Fibroblast of skin of right quadriceps (primary cell): ENCODE measurements around the gene NRP2.
A peak's percentile ranks its signal among the peaks of the same experiment; 100 is the strongest.

ENCODE experiments used
- DNase-seq: peaks from one replicate; pipeline ENCODE4 v3.0.0-alpha.2; 2013

NRP2 gene

DNA sequence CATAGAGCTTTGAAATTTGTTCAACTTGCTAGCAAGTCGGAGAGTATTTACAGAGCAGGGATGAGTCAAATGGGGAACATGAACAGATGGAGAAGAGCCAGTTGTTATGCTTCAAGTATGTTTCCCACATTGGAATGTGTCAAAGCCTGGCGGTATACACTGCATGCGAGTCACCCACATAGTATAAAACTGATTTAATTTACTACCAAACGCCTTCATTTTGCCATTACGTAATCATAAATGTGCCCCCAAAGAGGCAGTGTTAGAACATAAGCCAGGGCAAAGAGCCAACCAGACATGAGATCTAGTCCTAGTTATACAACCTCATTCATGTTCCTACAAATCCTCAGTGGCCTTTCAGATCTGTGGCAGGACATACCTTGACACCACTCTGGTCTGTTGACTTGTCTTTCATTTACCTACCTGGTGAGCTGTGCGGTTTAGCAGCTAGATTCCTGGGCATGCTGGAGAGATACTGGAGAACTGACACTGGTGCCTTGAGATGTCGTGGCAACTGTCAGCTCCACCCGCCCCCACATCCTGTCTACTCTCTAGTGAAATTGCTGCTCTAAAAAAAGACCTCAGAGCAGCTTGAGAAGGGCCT is 21.7 kb upstream of the NRP2 start:
- DNase-seq, result peak; percentile 99

DNA sequence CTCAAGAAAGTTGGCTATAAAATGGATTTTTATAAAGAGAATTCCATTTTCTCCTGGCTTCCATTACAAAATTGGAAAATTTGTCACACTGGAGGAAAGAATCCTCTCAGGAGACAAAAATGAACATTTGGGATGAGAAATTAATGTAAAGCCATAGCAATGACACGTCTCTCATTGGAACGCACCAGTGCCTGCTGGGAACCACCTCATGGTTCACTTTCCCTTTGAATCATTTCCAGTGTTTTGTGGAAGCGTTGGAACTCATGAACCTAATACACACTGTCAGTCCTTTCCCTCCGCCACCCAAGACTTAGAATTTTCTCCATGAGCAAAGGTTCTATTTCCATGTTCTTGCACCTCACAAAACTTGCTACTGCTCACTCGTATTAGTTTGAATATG is 21.0 kb upstream of the NRP2 start:
- peak; percentile 56 for DNase-seq

DNA sequence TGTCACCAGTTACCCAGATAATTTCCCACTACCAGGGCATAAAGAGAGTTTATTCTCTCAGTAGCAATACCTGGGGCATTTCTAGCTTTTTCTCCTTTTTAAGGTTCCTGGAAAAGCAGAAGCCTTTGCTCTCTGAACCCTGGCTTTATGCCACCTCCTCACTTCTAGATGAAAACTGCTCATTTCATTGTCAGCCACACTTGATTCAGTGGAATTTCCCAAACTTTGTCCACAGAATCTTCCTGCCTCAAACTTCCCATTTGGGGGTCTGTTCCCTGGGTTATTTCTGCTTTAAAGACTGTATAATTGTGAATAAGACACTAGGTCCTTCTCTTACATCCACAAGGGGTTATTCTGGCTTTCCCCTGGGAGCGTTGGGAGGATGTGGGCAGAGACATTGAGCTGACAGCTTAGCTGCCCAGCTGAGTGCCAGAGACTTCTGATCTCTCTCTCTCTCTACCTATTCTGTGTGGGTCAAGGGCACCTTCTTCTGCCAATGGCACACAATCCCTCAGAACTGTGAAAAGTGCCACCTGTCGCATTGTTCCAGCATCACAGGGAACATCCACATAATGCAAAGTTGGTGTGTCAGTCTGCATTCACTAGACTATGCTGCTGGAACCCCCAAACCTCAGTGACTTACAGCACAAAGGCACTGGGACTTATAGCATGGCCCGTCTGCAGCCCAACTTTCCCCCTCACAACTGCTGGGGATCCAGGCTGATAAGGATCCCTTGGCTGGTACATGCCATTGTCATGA is 19.9 kb upstream of the NRP2 start:
- no peak for DNase-seq

DNA sequence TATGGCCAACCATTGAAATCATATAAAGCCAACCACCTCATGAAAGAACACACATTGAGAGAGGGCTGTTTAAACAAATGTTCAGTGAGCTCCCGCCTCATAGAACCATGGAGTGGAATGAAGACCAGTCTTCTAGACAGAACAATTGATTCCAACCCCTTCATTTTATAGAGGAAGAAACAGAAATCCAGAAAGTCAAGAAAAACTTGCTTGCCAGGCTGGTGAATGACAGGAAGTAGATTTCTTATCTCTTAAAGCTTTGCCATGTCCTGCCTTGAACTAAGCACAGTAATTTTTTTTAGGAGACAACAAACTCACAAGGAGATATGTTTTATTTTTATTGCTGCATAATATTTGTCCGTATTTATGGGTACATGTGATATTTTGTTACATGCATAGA is 16.5 kb upstream of the NRP2 start:
- no peak for DNase-seq

DNA sequence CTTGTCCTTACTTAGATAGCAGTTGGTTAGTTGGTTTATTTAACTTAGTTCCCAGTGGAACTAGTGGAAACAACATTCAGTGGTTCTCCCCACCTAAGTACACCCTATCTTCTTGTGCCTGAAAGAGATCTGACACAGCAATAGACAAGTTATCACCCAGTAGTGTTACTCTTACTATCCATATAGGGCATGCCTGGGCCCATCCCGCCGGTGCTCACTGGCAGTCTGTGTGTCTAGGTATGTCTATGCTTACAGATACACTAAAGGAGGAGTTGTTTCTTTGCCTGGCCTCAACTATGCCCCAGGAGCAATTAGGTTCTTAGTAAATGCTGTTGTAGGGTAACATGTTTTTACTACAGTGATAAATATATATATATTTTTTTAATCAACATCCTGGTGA is 12.0 kb upstream of the NRP2 start:
- DNase-seq, result no peak

DNA sequence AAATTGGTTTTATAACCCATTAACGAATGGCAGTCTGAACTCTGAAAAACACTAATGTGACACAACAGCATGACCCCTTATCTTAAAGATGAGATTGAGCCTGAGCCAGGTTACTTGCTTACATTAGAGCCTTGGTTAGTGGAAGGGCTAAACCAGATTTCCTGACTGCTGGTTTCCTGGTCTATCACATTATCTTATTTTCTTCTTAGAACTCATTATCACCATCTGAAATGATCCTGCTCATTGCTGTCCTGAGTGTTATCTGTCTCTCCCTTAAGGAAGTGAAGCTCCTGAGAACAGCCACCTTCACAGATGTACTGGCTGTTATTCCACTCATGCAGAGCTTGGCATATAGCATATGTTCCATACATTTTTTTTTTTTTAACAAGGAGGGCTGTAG is 9.0 kb upstream of the NRP2 start:
- no peak for DNase-seq

DNA sequence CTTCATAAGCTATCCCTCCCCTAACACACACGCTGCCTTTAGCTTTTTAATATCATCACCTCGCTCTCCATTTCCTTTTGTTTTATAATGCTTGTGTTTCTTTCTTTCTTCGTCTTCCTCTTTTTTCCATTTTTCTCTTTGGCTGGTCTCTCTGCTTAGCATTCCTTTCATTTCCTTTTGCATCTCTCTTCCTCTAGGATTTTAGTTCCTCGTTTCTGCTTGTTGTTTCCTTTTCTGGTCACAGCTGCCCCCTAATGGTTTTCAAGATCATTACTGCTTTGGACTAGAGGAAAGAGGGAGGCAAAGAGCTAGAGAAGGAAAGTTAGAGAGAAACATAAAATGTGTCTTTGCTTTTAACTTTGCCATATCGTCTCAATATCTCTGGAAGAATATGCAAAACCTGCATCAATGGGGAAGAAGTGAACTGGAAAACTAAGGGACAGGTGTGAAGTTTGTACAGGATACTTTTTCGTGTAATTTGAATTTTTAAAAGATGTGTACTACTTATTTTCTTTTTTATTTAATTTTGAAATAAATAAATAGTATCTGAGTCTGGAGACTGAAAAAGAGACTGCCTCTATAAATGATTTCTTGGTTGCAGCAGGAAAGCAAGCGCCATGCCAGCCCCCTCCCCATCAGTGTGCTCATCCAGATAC is 6.3 kb upstream of the NRP2 start:
- DNase-seq, result peak; percentile 81

DNA sequence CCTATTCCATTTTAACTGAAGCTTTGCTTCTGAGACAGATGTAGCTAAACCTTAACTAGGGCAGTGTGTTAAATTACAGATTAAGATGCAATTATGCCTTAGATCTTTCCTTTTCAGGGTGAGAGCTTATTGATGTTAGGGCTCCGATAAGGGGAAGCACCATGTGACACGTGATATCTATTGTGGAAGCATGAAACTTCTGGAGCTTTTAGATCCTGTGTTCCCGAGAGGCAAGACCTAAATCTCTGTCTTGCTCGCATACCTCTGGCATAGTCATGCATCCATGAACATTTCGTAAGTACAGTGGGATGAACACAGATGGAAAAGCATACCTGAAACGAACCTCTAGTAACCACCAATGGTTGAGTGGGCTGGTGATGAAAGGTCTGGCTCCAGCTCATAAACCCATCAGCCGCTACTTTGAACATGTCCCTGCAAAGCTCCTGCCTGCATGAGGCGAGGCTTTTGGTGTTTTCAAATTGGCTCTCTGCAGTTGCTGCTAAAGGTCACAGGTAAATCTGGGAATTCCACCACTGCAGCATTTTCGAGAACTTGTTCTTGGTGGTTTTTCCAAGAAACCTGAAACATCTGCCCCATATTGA is 3.7 kb upstream of the NRP2 start:
- no peak for DNase-seq

DNA sequence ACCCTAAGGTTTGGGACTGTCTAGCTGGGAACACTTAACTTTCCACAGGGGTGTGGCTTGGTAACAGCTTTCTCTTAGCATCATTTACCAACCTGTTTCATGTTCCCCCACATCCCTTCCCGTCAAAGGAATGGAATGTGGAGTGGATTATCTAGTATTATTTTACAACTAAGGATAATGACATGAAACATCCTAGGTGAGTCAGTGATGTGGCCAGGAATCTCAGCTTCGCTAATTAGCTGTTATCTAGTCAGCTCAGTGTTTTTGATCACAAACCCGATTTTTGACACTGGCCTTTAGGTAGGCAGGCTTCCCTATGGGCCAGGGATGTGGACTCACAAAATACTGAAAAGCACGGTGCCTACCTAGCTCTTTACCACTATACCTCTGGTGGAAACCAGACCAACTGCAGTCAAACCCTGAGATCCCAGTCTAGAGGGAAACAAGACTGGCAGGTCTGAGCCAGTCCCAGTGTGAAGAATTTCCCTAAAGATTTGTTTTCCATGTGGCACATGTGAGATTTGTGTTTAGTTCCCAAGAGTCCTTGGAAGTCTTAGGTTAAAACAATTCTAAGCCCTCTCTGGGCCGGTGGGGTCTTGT is 2.8 kb upstream of the NRP2 start:
- no peak for DNase-seq

DNA sequence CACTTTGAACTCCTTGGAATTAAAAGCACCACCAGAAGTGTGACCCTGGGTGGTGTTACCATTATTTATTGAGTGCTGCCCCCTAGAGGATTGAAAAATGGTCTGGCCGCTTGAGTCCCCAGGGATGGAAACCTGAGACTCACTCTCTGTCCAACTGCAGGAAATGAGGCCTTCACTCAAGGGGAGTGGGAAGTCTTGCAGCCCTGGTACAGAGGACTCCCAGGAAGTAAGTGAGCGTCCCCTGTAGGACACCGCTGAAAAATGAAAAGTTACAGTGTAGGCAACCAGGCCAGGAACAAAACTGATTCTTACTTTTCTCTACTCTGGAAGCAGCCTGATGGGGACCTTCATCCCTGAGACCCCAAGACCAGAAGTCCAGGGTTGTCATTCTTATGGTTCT is 2.2 kb upstream of the NRP2 start:
- peak; percentile 95 for DNase-seq

DNA sequence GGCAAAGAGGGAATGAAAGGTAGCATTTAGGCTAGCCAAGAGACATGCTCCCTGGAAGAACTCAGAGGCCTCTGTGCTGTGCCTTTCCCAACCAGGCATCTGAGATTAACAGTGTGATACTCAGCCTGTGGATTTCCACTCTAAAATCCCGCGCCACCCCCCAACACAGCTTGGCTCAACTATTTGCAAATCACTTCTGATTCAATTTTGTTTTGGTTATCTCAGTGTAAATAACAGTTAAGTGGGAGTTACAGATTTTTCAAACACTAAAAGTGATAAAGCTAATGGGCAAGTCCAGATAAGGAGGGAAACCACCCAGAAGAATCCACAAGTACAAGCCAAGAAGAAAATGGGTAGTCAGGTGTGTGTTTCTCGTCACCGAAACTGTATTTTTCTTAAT is 1.4 kb upstream of the NRP2 start:
- DNase-seq, result no peak

DNA sequence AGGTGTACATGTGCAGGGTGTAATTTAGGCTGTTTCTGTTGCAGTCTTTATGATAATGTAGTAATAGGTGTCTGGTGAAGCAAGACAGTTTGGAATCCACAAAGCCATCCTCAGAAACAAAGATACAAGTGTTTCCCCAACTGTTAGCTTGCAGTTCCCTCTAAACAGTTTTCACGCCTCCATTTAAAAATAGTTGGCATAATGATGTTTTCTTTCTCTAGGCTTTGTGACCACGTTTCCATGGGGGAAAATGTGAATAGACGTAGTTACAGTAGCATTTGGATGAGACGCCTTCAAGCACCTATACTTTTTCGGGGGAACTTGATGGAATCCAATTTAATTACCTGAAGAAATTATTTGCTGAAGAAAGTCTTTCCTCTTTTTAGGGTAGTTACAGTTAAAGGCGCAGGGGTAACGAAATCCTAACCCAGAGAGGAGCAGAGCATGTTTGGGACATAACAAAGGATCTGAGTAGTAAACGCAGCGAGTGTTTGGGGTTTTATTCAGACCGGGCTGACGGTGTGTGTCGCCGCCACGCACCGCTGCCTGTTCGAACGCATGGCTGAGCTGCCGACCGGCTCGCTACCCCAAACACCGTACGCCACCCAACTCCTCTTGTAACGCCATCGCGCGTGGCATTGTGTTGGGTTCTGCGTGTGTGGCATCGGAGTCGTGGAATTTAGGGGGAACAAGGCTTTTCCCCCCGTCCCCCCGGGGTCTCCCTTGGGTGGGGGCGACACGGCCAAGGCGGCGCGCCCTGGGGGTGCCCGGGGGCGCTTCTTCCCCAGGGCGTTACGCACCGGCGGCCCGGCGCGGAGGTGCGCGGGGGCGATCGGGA is 681 bp upstream of the NRP2 start:
- DNase-seq, result no peak

DNA sequence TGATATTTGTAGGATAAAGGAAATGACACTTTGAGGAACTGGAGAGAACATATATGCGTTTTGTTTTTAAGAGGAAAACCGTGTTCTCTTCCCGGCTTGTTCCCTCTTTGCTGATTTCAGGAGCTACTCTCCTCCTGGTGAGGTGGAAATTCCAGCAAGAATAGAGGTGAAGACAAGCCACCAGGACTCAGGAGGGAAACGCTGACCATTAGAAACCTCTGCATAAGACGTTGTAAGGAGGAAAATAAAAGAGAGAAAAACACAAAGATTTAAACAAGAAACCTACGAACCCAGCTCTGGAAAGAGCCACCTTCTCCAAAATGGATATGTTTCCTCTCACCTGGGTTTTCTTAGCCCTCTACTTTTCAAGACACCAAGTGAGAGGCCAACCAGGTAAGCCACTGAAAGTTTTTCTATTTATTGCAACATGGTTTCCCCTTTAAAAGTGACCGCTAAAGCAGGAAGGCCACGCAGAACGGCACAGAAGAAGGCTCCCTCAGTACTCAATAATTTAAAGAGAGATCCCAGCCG is 735 bp downstream of the NRP2 start:
- no peak for DNase-seq

DNA sequence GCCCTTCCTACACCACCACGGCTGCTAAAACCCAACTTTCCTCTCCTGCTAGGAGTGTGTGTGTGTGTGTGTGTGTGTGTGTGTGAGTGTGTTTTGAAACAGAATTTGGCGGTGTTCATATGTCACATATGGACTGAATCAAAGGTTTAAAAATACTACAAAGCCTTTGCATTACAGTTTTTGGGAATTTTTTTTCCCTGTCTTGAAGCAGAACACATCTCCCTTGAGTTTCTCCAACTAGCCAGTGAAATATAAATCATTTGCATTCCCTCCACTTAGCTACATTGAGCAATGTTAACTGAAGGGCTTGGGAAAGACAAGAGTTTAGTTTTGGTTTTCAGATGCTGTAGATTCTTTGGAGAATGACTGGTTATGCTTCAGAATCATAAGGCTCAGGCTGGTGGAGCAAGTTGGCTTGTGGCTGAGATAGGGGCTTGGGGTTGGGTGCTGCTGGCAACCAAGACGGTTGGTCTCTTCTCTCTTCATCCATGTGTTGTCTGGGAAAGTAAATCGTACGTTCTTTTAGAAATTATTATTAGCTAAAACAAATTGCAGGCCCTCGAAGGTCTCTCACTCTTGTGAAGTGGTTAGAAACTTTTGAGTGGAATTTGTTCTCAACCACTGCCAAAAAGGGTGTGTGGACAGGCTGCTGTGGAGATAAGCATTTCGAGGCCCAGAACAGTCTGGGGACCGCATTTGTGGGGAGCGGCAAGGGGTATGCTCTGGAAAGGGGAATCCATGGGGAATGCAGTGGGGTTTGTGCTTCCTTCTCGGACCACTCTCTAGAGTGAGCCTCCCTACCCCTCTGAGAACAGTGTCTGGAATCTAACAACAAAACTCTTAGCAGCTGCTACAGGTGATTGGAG is 1.4 kb downstream of the NRP2 start:
- DNase-seq, result peak; percentile 76

DNA sequence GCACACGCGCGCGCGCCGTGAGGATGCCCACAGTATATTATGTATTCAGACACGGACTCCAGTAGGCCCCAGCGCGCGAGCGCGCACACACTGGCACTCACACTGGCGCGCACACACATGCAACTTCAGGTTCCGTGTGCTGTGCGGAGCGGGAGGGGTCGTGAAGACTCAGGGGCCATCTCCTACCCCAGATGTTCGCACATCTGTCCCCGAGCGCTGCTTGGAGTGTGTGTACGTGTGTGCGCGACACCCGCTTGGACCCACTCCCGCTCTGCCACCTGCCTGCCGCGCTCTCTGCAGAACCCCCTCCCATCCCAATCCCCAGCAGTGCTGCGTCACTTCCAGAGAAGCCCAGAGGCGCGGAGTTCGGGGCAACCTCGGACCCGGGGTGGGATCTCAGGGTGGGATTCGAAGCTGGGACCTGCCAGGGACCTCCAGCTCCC is 2.6 kb downstream of the NRP2 start:
- DNase-seq, result peak; percentile 48

DNA sequence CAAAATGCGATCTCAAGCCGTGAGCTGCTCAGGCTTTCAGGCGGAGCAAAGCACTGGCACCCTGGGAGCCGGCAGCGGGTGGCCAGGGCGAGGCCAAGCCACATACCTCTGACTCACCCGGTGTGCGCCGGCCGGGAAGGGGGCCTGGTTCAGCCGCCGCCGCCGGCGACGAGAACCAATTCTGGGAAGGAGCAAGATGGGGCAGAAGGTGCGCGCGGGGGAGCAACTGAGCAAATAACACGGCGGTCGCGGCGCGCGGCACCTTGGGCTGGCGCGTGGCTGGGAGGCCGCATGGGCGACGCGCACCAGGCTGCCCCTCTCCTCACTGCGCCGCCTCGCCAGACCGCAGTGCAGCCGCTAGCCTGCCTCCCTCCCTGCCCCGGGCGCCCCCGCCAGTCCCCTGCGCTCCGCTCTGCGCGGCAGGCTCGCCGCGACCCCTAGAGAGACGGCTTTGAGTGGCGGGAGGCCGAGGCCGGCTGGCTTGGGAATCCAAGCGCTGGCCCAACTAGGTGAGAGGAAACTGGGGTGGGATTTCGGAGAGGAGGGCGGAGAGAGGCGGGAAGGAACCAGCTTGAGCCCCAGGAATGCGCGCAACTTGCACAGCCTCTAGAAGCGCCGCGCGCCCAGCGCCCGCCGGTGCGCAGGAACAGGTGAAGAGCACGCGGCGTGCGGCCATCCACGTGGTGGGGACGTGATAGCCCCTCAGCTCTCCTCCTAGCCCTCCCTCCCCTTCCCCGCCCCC is 3.2 kb downstream of the NRP2 start:
- DNase-seq, result peak; percentile 57

DNA sequence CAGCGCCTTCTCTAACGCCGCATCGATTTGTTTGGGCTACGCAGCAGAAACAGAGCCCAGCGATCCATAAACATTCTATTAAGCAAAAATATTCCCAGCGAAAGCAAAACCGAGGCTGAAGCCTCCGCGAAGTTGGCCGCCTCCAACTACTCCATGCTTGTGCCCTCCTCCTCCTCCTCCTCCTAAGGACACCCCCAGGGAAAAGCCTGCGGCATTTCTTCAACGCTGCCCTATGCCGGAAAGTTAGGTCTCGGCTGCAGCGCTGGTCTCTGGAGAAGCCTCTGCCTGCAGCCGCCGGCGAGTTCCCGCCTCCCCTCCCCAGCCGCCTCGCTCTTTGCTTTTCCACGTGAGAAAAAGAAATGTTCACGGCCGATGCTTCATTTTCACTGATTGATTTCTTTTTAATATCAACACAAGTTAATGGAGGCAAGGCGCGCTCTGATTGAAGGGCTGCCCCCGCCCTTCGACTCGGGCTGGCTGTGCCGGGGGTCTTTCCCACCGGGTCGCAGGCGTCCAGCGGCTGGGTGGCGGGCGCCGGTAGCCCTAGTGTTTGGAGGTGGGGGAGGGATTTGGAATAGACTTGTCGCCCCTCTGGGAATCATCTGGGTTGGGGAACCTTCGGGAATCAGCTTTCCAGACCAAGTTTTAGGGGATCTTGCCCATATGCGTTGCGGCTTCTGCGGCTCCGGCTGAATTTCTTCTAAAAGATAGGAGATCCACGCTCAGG is 3.9 kb downstream of the NRP2 start:
- no peak for DNase-seq

DNA sequence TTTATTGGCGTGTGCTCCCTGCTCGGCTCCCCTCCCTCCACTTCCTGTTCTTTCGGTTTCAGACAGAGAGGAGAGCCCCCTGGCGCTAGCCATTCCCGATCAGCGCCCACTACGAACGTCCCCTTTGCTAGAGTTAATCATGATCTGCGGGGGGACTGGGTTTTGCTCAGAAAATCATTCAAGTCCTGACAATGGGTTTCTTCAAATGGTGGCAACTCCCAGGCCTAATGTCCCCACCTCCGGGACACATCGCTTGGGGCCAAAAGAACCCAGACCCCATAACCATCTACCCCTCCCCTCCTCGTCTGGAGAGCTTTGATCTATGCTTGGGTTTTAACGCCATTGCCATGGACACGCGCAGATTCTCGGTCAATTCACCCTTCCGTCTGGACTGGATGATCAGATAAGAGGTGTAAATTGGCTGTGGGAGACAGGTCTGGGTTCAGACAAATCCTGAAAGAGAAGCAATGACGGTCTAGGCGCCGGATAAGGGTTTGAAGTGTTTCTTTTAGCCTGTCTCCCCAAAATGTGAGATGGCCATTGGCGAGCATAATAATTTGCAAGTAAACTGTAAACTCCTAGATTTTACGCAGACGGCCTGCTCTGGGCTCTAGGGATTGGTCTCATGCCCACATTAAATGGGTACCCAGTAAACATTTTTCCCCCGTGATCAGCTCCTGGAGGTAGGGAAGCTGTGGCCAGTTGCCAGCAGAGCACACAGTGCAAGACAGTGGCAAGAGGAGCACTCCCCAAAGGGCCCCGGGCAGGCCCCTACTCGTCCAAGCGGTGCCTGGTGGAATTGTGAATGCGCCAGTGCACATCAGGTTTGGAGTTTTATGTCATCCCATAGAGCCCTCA is 4.7 kb downstream of the NRP2 start:
- no peak for DNase-seq

DNA sequence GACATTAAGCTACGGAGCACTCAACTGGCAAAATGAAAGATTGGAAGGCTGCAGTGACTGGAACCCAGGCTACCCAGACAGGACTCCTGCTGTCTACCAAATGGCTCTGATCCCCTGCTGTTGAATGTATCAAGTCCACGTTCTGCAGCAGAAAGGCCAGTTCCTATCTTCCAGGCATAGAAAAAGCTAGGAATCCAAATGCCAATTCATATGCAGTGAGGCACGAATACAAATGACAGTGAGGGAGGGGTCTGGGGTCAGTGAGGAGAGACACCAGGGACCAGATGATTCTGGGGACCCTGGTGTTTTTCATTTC is 5.3 kb downstream of the NRP2 start:
- DNase-seq, result no peak
